ENCODE results near the gene GPR84. TPM values are rescaled to one million over a fixed set of nuclear protein-coding genes. Genes with fewer than 3 reads are reported as not detected.
A peak's percentile ranks its signal among the peaks of the same experiment; 100 is the strongest.

GPR84 gene
- total RNA-seq, 4 donors from 2014 or later: 0.38 TPM; not detected in 3

DNA sequence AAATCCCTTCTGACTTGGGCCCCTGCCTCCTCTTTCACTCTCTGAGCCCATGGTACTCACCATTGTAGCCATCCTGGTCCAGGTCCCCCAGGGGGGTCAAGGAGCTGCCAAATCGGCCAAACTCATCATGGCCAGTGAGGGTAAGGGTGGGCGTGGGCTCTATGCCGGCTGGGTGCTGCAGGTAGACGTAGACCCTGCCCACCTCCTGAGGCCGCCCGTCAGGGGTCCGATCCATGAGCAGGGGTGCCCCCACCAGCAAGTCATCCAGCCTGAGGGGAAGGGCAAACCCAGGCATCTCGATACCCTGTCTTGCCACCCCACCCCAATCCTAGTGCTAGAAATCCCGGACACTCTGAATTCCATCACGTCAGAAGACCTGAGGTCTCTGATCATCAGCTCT lies 40.8 kb upstream of the GPR84 start:
- TF ChIP-seq, protein P1, sequence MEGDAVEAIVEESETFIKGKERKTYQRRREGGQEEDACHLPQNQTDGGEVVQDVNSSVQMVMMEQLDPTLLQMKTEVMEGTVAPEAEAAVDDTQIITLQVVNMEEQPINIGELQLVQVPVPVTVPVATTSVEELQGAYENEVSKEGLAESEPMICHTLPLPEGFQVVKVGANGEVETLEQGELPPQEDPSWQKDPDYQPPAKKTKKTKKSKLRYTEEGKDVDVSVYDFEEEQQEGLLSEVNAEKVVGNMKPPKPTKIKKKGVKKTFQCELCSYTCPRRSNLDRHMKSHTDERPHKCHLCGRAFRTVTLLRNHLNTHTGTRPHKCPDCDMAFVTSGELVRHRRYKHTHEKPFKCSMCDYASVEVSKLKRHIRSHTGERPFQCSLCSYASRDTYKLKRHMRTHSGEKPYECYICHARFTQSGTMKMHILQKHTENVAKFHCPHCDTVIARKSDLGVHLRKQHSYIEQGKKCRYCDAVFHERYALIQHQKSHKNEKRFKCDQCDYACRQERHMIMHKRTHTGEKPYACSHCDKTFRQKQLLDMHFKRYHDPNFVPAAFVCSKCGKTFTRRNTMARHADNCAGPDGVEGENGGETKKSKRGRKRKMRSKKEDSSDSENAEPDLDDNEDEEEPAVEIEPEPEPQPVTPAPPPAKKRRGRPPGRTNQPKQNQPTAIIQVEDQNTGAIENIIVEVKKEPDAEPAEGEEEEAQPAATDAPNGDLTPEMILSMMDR (IDR thresholded peaks at IDR 0.05): no peak
- no peak for TF ChIP-seq POLR2A (IDR thresholded peaks at IDR 0.05)
- intact Hi-C loops (cut with DNase I): no loop called here
- H3K27ac ChIP-seq: peak overlapping the region in 3 of 4 donors; percentile 5 to 55 (median 53)
- peaks cover 0 to 65% (median 20%) of the 10 kb centered on the region in 3 donors for H3K4me1 ChIP-seq
- H3K36me3 ChIP-seq: peaks cover 12 to 100% (median 66%) of the 10 kb centered on the region in 3 donors
- DNase-seq: no peak
- H3K4me3 ChIP-seq: no peak overlapping the region
- no peaks in the 10 kb centered on the region for H3K9me3 ChIP-seq
- 79 to 84% methylated on average over 3 of the region's 10 CpGs for WGBS, 2 donors
- no peaks in the 10 kb centered on the region for H3K27me3 ChIP-seq

DNA sequence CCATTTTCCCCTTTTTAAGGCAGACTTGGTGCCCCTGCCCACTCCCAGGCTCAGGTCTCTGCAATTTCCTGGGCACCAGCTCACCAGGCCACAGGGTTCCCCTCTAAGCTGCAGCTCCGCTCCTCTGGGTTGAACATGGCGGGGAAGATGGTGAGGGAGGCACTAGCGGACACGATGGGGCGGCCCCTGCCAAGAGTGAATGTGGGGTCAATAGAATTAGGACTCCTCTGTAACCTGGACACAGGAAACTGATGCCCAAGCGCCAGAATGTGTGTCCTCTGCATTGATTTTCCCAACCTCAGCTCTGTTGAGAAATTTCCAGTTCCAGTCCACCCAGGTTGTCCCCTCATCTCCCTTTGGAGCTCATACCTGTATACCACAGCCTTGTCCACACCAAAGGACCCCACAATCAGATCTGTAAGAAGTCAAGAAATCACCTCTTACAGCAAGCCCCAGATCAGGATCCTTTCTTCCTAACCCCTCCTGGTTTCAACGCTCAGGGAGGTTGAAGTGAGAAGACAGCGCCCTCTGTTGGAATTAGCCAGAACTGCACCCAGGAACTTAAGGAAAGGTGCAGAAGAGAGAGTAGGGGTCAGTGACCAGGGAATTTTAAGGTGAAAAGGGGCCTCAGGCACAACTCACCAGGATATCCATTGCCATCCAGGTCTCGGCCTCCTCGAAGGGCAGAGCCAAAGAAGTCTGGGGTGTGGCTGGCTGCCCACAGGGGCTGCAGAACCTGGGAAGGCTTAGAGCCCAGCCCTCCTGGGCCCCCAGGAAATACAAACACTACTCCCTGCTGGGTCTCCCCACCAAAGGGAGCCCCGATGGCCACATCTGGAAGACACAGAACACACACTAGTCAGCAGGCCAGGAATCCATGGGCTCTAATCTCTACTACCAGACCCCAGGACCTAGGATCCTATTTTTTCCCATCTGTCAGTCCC lies 40.0 kb upstream of the GPR84 start:
- Histone ChIP-seq H3K36me3 (peaks cover 12 to 100% (median 64%) of the 10 kb centered on the region in 3 donors), H3K4me3 (no peak overlapping the region), H3K4me1 (peaks cover 0 to 58% (median 20%) of the 10 kb centered on the region in 3 donors), H3K9me3 (no peaks in the 10 kb centered on the region), H3K27ac (peak overlapping the region in 3 of 4 donors; percentile 5 to 55 (median 53)), H3K27me3 (no peaks in the 10 kb centered on the region)
- TF ChIP-seq, protein P1 (IDR thresholded peaks at IDR 0.05): peak; percentile 78 to 94 (median 90)
- TF ChIP-seq POLR2A (IDR thresholded peaks at IDR 0.05): no peak
- intact Hi-C loops (cut with DNase I): no loop called here
- DNase-seq: no peak
- 43 to 62% methylated on average over 8 of the region's 11 CpGs for WGBS, 2 donors

DNA sequence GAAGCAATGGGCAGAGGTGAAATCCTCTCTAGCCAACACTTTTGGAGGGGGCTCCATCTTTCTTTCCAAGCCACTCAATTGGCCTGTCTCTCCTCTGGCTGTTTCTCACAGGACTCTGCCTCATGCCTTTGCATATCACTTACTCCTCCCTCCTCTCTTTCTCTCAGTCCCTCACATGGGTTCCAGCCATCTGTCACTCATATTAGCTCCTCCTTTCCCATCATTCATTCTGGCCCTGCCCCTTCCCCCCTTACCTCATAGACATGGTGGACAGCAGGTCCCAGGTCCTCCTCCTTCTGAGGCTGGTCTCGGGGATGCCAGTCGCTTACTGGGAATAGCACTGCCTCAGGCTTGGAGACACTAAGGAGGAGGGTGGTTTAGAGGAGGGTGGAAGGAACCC lies 36.8 kb upstream of the GPR84 start:
- no peak for DNase-seq
- Histone ChIP-seq H3K27ac (peak overlapping the region in 3 of 4 donors; percentile 2 to 57 (median 22)), H3K9me3 (no peaks in the 10 kb centered on the region), H3K4me3 (no peak overlapping the region), H3K27me3 (no peaks in the 10 kb centered on the region), H3K4me1 (peaks cover 0 to 34% (median 7%) of the 10 kb centered on the region in 3 donors), H3K36me3 (peaks cover 25 to 98% (median 61%) of the 10 kb centered on the region in 3 donors)
- WGBS, 2 donors: 79 to 100% methylated on average over 2 of the region's 2 CpGs
- intact Hi-C loops (cut with DNase I): loop anchor here (2.0 kb wide), 1 partner anchor 38 kb away; no protein-coding TSS in a partner anchor
- no peak for TF ChIP-seq POLR2A (IDR thresholded peaks at IDR 0.05)
- TF ChIP-seq, protein P1 (IDR thresholded peaks at IDR 0.05): no peak

DNA sequence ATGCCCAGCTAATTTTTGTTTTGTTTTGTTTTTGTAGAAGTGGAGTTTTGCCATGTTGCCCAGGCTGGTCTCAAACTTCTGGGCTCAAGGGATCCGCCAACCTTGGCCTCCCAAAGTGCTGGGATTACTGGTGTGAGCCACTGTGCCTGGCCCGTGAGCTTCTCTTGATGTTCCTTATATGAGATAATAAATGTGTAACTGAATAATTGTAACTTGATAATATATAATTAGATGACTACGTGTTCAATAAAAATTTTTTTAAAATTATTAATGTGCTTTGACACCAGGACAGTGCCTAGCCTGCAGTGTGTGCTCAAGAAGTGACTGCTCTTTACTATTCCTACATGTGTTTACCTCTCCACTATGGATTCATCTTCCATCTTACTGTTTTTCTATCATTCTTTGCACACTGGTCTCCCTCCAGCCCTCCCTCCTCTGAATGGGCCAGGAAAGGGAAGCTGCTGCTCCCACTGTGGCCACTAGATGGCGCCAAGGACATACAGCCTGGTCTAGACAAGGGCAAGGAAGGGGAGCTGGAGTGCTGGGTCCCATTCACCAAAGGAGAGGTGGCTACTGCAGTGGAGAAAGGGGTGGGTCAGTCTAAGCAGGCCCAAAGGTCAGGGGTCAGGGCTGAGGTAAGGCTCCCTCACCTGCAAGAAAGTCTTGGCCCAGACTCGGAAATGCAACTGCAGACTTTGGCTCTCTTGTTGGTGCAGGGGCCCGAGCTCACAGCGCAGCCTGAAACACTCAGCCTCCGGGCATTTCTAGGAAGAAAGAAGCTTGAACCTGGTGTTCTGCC lies 34.9 kb upstream of the GPR84 start:
- TF ChIP-seq, protein P1 (IDR thresholded peaks at IDR 0.05): peak; percentile 92 to 97 (median 97)
- TF ChIP-seq POLR2A (IDR thresholded peaks at IDR 0.05): no peak
- Histone ChIP-seq H3K4me1 (peaks cover under 1 to 25% (median 5%) of the 10 kb centered on the region in 3 donors), H3K4me3 (no peak overlapping the region), H3K9me3 (no peaks in the 10 kb centered on the region), H3K27ac (peak overlapping the region in 1 of 4 donors; percentile 33), H3K27me3 (no peaks in the 10 kb centered on the region), H3K36me3 (peaks cover 25 to 98% (median 57%) of the 10 kb centered on the region in 3 donors)
- no peak for DNase-seq
- 44 to 64% methylated on average over 4 to 6 of the region's 8 CpGs for WGBS, 2 donors
- intact Hi-C loops (cut with DNase I): no loop called here
